ENCODE measurements around the gene EPB41L2. TPM values are rescaled to one million over a fixed set of nuclear protein-coding genes. Genes with fewer than 3 reads are reported as not detected.

EPB41L2 gene
- total RNA-seq, 4 donors from 2014 or later, result 57.2 to 116 (median 85.2) TPM

GRCh38 chr6:130865793-130866192, 197.3 kb downstream of the EPB41L2 start:
- no peak overlapping the region for H3K27ac ChIP-seq
- WGBS, 2 donors (ENCODE audit: low coverage in 1 of 2), result 92 to 100% methylated on average over 3 to 4 of the region's 4 CpGs

GRCh38 chr6:130864344-130864743, 198.7 kb downstream of the EPB41L2 start:
- Histone ChIP-seq H3K4me1 (no peaks in the 10 kb centered on the region), H3K36me3 (peaks cover 6 to 78% of the 10 kb centered on the region in 2 donors), H3K27ac (no peak overlapping the region), H3K27me3 (no peaks in the 10 kb centered on the region), H3K9me3 (no peaks in the 10 kb centered on the region), H3K4me3 (no peak overlapping the region)
- 79 to 85% methylated on average over 4 to 10 of the region's 11 CpGs for WGBS, 2 donors (ENCODE audit: low coverage in 1 of 2)
- TF ChIP-seq CTCF (IDR thresholded peaks at IDR 0.05), result no peak
- no peak for TF ChIP-seq POLR2A (IDR thresholded peaks at IDR 0.05)
- TF ChIP-seq POLR2AphosphoS5 (IDR thresholded peaks at IDR 0.05), result no peak
- no peak for TF ChIP-seq EP300 (IDR thresholded peaks at IDR 0.05)
- ATAC-seq, result no peak

More at GRCh38 chr6:130865793-130866192, 197.3 kb downstream of the EPB41L2 start:
- no peak for ATAC-seq
- Histone ChIP-seq H3K4me3 (no peak overlapping the region), H3K9me3 (no peaks in the 10 kb centered on the region), H3K36me3 (peaks cover 6 to 83% of the 10 kb centered on the region in 2 donors), H3K4me1 (no peaks in the 10 kb centered on the region), H3K27me3 (no peaks in the 10 kb centered on the region)
- TF ChIP-seq POLR2A (IDR thresholded peaks at IDR 0.05) (no peak), POLR2AphosphoS5 (IDR thresholded peaks at IDR 0.05) (no peak), EP300 (IDR thresholded peaks at IDR 0.05) (no peak), CTCF (IDR thresholded peaks at IDR 0.05) (no peak)

GRCh38 chr6:130863415-130864230, 199.4 kb downstream of the EPB41L2 start:
- H3K27ac ChIP-seq, result no peak overlapping the region
- H3K27me3 ChIP-seq, result no peaks in the 10 kb centered on the region
- H3K4me1 ChIP-seq, result no peaks in the 10 kb centered on the region
- H3K36me3 ChIP-seq, result peaks cover 6 to 78% of the 10 kb centered on the region in 2 donors
- H3K9me3 ChIP-seq, result no peaks in the 10 kb centered on the region
- TF ChIP-seq EP300 (IDR thresholded peaks at IDR 0.05) (no peak), CTCF (IDR thresholded peaks at IDR 0.05) (no peak), POLR2A (IDR thresholded peaks at IDR 0.05) (no peak), POLR2AphosphoS5 (IDR thresholded peaks at IDR 0.05) (no peak)
- WGBS, 2 donors (ENCODE audit: low coverage in 1 of 2), result 84 to 90% methylated on average over 3 to 4 of the region's 4 CpGs
- no peak overlapping the region for H3K4me3 ChIP-seq
- ATAC-seq, result no peak

- Histone ChIP-seq H3K27ac (no peak overlapping the region), H3K36me3 (peaks cover 6 to 88% of the 10 kb centered on the region in 2 donors), H3K9me3 (no peaks in the 10 kb centered on the region), H3K4me1 (no peaks in the 10 kb centered on the region), H3K27me3 (no peaks in the 10 kb centered on the region), H3K4me3 (no peak overlapping the region)
- ATAC-seq, result no peak
- TF ChIP-seq CTCF (IDR thresholded peaks at IDR 0.05), result no peak
- WGBS, 2 donors (ENCODE audit: low coverage in 1 of 2), result 71 to 83% methylated on average over 1 to 2 of the region's 2 CpGs
Measured at GRCh38 chr6:130862370-130862769, 200.7 kb downstream of the EPB41L2 start.
